Measurements from ENCODE around the gene C19orf81.

C19orf81 gene

DNA sequence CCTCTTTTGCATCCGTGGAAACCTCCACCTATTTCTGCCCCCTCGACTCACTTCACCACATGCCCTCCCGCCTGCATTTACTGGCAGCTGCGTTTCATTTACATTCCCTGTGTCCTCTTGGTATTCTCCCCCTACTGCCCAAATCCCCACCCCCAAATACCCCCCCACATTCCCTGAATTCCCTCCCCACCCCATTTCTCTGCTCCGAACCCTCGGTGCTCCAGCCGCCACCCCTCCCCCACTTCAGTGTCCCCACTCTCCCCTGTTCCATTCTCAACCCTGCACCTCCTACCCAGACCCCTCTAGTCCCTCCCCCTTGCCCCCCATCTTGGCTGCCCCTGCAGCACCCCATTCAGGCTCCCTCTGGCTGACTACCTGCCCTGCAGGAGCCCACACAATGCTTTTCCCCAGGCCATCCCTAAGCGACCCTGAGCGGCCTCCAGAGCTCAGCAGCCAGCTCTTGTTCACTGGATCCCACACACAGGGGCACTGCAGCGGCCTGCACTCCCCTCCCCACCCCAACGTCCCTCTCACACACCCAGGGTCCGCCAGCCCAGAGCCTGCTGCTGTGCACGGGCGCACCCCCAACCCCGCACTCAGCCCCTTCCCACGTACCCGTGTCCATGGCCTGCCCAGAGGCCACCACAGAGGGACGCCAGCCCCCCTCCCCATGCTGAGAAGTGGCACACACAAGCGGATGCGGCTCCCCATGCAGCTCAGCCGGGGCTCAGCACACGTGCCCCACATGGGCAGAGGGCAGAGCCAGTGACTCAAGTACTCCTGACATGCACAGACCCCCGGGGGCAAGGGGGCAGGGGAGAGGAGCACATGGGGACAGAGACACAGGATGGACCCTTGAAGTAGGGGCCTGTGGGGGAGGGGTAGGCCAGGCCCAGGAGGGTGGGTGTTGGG lies 44.1 kb downstream of the C19orf81 start:
- no peak overlapping the region for H3K4me3 ChIP-seq (ENCODE audit: low read depth, low read length)
- TF ChIP-seq, protein P1, sequence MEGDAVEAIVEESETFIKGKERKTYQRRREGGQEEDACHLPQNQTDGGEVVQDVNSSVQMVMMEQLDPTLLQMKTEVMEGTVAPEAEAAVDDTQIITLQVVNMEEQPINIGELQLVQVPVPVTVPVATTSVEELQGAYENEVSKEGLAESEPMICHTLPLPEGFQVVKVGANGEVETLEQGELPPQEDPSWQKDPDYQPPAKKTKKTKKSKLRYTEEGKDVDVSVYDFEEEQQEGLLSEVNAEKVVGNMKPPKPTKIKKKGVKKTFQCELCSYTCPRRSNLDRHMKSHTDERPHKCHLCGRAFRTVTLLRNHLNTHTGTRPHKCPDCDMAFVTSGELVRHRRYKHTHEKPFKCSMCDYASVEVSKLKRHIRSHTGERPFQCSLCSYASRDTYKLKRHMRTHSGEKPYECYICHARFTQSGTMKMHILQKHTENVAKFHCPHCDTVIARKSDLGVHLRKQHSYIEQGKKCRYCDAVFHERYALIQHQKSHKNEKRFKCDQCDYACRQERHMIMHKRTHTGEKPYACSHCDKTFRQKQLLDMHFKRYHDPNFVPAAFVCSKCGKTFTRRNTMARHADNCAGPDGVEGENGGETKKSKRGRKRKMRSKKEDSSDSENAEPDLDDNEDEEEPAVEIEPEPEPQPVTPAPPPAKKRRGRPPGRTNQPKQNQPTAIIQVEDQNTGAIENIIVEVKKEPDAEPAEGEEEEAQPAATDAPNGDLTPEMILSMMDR (IDR thresholded peaks at IDR 0.05; ENCODE audit: borderline replicate concordance, insufficient read depth, low read depth, low read length): no peak

DNA sequence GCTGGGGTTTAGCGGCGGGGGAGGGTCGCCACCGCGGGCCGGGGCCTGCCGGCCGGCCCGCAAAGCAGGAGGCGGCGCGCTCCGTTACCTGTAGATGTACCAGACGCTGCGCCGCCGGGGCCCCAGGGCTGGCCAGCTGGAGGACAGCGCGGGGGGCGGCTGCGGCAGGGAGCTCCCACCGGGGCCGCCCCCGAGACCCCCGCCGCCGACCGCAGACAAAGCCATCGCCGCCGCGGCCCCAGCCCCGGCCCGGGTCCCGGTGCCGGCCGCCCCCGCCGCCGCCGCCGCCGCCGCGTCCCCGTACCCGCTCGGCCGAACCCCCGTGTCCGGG lies 45.5 kb downstream of the C19orf81 start:
- TF ChIP-seq, protein P1 (IDR thresholded peaks at IDR 0.05; ENCODE audit: borderline replicate concordance, insufficient read depth, low read depth, low read length): no peak
- H3K4me3 ChIP-seq (ENCODE audit: low read depth, low read length): no peak overlapping the region

DNA sequence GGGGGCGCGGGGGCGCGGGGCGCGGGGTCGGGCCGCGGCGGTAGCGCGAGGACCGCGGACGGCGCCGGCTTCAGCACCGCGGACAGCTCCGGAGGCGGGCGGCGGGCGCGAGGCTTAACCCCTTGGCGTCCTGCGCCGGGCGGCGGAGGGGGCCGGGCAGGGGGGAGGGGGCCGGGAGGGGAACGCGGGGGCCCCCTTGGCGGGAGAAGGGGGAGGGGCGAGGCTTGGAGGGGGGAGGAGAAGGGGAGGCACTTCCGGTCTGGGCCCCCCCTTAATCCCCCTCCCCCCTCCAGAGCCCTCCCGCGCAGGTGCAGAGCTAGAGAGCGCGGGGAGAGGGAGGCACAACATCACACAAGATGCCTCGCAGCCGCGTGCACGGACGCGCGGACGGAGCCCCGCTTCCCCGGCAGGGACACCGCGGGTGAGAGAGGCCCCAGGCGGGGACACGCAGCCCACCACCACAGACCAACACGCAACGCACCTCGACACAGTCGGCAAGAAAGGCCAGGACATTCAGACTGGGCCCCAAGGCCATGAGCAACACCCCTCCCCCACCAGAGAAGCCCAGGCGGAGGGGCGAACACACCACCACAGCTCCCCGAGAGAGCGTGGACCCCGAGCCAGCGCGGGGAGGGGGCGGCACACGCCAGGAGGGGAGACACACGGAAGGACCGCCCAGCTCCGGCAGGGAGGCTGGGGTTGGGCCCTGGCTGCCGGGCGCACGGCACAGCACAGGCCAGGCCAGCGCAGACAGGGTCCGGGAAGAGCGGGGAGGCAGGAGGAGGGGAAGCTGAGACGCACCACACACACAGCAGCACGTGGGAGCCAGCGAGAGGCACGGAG lies 46.2 kb downstream of the C19orf81 start:
- TF ChIP-seq, protein P1 (IDR thresholded peaks at IDR 0.05; ENCODE audit: borderline replicate concordance, insufficient read depth, low read depth, low read length): no peak
- H3K4me3 ChIP-seq (ENCODE audit: low read depth, low read length): no peak overlapping the region

DNA sequence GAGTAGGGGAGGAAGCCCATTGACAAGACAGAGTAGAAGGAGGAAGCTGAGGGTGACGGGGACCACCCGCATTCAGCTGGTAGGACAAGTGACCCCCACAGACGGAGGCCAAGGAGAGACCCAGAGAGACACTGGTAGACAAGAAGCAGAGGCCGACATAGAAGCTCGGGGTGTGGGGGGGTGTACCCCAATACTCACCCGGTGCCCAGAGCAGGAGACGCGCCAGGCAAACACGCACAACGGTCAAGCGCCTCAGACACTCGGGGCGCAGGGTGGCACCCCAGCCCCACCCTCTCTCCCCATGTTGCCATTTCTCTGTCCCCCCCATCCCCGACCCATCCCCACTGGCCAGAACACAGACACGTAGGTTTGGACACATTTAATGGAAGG lies 46.8 kb downstream of the C19orf81 start:
- TF ChIP-seq, protein P1 (IDR thresholded peaks at IDR 0.05; ENCODE audit: borderline replicate concordance, insufficient read depth, low read depth, low read length): no peak
- no peak overlapping the region for H3K4me3 ChIP-seq (ENCODE audit: low read depth, low read length)

DNA sequence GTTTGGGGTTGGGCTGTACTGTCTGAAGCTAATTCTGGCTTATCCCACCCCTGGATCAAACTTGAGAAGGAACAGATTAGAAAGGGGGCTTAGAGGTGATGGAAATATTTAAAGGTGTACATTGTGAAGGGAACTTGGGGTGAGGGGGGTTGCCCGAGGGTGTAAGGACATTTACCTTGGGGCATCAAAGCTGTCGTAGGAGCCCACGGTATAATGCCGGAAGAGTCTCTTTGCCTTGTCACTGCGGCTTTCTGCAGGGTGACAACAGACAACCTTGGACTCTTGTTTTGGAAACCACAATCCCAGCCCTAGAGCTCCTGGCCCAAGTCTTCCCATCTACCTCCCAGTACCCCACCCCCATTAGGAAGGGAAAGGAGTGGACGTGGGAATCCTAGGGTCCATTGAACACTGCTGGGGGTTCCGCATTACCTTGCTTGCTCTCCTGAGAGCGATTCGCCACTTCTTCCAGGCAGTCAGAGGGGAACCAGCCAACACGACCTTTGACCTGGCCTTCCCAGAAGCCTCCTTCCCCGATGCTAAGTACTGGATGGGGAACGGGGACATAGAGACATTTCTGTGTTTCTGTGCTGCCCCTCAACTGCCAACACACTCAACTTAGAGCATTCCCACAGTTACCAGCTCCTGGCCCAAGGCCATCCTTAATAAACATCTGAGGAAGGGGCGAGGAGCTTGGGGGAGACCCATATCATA lies 48.3 kb downstream of the C19orf81 start:
- H3K4me3 ChIP-seq (ENCODE audit: low read depth, low read length): no peak overlapping the region
- TF ChIP-seq, protein P1 (IDR thresholded peaks at IDR 0.05; ENCODE audit: borderline replicate concordance, insufficient read depth, low read depth, low read length): no peak

DNA sequence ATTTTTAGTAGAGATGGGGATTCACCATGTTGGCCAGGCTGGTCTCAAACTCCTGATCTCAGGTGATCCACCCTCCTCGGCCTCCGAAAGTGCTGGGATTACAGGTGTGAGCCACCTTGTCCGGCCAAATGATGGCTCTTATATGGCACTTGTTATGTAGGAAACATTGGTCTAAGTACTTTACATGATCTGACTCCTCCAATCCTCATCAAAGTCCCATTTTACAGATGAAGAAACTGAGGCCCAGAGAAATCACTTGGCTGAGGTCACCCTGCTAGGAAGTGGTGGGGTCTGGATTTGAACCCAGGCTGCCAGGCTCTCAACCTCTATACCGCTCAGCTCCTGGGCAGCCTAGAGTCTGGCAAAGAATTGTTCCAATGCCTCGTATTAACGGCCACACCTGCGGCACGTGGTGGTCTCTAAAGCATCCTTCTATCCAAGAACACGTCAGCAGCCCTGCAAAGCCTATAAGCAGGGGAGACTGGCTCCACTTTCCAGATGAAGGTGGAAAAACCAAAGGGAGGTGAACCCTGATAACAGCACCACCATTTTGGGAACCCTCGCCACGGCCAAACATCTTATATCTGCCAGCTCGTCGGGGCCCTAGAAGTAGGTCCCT lies 52.2 kb downstream of the C19orf81 start:
- H3K4me3 ChIP-seq (ENCODE audit: low read depth, low read length): no peak overlapping the region

More for the DNA sequence above, 52.2 kb downstream of the C19orf81 start:
- TF ChIP-seq, protein P1 (IDR thresholded peaks at IDR 0.05; ENCODE audit: borderline replicate concordance, insufficient read depth, low read depth, low read length): no peak

All from GM12875 (cell line).